ENCODE results near the gene RPL22. TPM values are rescaled to one million over a fixed set of nuclear protein-coding genes. Genes with fewer than 3 reads are reported as not detected.
A peak's percentile ranks its signal among the peaks of the same experiment; 100 is the strongest.
"Not testable (repeated sequence)": the region's sequence is repeated elsewhere in the genome, so short reads cannot be mapped to it uniquely, and the experiment has no call there.

RPL22 gene
- total RNA-seq, 1 donor from 2014 or later, result 302 TPM

- DNase-seq, result no peak
Measured at GRCh38 chr1:6233376-6233775, 34.0 kb upstream of the RPL22 start.

GRCh38 chr1:6225651-6226050, 26.3 kb upstream of the RPL22 start:
- DNase-seq, result no peak

GRCh38 chr1:6224718-6225117, 25.3 kb upstream of the RPL22 start:
- DNase-seq, result no peak

GRCh38 chr1:6223617-6224016, 24.2 kb upstream of the RPL22 start:
- DNase-seq, result no peak

GRCh38 chr1:6222636-6223035, 23.2 kb upstream of the RPL22 start:
- peak; percentile 98 for DNase-seq

DNA sequence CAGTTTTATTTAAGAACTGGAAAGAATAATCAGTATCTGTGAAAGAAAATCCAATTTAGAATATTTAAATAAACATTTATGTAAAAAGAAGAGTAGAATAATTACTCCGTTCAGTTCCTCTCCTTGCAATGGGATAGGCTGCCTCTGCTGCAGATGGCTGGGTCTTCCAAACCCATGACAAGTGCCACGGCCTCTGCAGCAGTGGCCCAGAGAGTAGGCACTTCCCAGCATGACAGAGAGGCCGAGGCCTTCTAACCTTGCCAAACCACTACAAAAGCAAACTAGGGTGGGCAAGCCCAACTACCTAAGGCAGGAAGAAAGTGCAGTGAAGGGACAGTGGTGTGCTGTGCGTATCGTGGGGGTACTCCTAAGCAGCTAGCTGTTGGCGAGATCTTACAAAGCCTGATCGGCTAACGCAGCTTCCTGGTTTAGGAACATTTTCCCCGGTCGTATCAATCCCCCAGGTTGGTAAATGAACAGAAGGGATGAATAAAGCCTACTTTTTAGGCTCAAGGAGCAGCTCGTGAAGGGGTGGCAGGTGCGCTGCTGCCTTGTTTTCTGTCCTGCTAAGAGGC, 21.9 kb upstream of the RPL22 start:
- no peak for DNase-seq

DNA sequence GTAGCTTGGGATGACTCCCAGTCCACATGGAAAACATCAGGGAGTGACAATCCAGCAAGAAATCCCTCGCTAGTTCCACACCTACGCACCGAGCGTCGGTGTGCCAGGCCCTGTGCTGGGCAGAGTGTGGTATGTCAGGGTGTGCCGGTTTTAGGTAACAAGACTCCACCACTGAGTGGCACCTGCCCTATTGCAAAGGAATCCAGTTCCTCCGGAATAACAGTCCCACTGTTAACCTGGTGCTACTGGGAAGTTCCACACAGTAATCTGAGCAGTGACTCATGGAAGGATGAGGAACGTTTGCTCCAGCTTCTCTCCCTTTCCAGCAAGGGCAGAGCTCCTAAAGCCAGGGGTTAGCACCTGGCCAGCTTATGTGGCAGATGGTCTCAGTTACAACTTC, 20.8 kb upstream of the RPL22 start:
- no peak for DNase-seq

GRCh38 chr1:6219641-6220040, 20.2 kb upstream of the RPL22 start:
- not testable (repeated sequence) for DNase-seq

- DNase-seq, result no peak
Measured at GRCh38 chr1:6218375-6219164, 19.2 kb upstream of the RPL22 start.

DNA sequence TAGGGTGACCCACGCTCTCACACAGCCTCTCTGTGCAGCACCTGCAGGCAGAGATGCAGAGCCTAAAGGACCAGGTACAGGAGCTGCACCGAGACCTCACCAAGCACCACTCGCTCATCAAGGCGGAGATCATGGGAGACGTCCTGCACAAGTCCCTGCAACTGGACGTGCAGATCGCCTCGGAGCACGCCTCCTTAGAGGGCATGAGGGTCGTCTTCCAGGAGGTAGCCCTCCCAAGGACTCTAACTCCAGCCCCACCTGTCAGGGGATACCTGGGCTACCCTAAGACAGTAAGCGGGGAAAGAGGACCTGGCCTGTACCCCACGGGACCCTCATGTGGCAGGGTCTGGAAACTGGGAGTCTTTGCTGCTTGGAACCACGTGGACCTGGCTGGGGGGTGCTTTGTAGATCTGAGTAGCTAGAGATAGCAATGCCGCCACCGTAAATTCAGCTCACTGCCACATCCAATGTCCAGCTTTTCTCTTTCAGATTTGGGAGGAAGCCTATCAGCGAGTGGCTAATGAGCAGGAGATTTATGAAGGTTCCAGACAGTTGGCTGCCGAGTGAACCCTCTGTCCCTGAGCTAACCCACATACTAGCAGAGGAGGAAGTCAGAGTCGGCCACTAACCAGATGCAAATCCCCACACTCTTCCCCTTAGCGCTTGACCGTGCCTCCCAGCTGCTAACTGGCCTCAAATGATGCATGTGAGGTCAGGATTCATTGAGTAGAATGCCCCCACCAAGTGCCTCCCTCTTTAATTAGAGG, 13.0 kb upstream of the RPL22 start:
- no peak for DNase-seq

- DNase-seq, result no peak
Measured at GRCh38 chr1:6211731-6212130, 12.3 kb upstream of the RPL22 start.

DNA sequence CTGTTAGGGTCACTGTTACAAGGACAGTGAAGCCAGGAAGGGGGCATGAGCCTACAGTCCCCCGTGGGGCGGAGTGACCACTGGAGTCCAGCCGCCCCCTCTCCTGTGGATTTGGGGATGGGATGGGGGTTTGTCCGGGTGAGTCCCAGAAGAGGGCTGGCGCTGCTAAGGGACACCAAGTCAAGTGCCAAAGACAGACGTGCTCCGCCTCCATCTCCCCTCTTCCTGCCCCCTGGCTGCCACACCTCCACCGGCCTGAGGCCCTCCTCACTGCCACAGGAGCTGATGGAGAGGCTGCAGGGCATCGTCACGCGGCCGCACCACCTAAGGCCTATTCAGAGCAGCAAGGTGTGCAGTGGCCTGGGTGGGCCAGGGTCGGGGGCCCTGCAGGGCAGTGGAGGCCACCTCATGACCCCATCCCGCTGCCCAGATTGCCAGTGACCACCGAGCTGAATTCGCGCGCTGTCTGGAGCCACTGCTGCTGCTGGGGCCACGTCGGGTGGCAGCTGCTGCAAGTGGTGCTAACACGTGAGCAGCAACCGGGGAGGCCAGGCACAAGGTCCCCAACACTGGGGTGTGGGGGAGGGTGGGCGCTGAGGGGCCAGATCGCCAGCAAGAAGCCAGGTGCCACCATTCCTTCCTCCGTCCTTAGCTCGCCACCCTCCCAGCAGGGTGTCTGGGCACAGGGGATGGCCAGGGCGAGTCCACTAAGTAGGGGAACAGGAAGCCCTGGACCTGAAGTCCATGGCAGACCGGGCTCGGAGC, 11.4 kb upstream of the RPL22 start:
- DNase-seq, result no peak

DNA sequence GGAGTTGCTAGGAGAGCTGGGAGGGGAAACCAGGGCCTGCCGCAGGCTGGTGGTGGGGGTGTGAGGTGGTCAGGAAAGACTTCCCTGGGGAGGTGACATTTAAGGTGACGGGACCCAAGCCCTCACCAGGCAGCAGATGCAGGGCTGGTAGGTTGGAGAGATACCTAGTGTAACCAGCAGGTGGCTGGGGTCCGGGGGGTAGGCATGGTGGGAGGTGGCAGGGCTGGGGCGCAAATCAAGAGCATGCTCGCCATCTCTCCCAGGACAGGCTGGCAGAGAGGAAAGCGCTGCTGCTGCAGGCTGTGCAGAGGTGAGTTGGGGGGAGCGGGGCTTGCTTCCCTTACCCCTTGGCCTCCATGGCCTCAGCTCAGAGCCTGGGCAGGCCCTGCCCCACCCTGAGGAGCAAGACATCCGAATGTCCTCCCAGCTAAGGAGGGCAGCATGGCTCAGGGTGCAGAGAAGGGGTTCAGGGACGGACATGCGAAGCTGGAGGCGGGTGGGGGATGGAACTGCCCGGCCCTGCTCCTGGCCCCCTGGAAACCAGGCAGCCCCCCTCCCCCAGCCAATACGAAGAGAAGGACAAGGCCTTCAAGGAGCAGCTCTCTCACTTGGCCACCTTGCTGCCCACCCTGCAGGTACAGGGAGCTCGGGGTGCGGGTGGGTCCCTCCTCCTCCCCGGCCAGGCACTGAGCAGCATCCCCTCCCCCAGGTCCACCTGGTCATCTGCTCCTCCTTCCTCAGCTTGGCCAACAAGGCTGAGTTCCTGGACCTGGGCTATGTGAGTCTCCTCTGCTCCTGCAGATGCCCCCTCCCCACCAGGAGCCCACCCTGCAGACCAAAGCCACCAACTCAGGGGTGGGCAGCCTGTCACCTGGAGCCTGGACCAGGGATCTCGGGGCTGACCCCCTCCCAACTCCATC, 10.5 kb upstream of the RPL22 start:
- DNase-seq, result no peak

GRCh38 chr1:6208723-6209660, 9.6 kb upstream of the RPL22 start:
- DNase-seq, result peak; percentile 63

GRCh38 chr1:6207921-6208320, 8.5 kb upstream of the RPL22 start:
- no peak for DNase-seq

DNA sequence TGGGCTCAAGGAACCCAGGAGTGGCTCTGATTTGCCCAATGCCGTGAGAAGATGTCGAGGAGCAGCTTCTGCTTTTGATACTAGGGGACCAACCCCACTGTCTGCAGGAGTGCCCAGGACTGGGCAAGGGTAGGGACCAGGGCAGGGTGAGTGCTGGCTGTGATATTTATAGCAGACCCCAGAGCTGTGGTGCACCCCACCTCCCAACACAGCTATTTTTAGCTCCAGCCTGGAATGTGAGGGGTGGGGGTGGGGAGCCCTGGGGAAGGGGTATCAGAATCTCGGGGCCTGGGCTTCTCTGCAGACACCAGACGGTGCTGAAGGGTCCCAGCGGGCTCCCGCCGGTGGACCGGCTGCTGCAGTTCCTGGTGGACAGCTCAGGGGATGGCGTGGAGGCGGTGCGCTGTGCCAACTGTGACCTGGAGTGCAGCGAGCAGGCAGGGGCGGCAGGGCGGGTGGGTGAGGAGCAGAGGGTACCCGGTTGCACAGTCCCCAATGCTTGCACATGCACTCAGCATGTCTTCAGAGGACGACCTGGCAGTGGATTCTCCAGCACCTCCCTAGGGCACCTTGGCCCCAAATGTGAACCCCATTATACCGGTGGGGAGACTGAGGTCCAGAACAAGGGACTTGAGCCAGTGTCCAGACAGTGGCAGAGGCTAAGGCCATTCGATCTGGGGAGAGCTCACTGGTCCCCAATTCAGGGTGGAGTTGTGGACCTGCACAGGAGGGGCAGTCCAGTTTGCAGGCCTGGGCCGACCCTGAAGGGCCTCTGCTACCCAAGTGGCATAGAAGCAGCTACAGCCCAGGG, 7.9 kb upstream of the RPL22 start:
- no peak for DNase-seq

DNA sequence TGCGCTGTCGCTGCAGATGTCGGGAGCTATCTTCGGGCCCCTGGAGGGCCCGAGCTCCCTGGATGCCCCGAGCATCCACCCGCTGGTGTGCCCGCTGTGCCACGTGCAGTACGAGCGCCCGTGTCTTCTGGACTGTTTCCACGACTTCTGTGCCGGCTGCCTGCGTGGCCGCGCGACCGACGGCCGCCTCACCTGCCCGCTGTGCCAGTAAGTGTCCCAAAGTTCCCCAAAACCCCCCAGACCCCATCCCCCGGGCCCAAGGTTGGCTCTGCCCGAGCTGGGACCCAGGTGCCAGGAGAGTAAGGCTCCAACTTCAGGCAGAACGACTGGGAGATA, 7.1 kb upstream of the RPL22 start:
- DNase-seq, result no peak

GRCh38 chr1:6205849-6206519, 6.6 kb upstream of the RPL22 start, which contains the start of gene RNF207:
RNF207 (plus strand) TSS chr1:6206119; CDS start chr1:6206536, 417 bp downstream.
- peak; percentile 78 for DNase-seq

DNA sequence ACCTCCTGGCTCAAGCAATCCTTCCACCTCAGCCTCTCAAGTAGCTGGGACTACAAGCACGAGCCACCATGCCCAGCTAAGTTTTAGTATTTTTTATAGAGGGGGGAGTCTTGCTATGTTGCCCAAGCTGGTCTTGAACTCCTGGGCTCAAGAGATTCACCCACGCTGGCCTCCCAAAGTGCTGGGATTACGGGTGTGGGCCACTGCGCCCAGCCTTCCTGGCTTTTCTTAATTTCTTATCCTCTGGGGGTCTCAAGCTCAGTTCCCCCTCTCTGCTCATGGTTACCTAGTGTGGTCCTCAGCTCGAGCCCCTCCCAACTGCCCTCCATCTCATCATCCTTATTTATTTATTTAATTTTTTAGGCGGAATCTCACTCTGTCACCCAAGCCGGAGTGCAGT, 2.9 kb upstream of the RPL22 start:
- DNase-seq, result no peak
